GM12873 (cell line): ENCODE measurements around the gene EIF3D.

Experiments used
- CTCF ChIP-seq: IDR thresholded peaks from 2 replicates; pipeline ENCODE4 v1.5.1; 2012; ENCODE audit warnings: low read depth, mild to moderate bottlenecking, moderate library complexity, low read length, control low read depth; ENCODE audit not compliant: insufficient read depth; ENCODE audit errors: missing control alignments

Gene EIF3D

DNA sequence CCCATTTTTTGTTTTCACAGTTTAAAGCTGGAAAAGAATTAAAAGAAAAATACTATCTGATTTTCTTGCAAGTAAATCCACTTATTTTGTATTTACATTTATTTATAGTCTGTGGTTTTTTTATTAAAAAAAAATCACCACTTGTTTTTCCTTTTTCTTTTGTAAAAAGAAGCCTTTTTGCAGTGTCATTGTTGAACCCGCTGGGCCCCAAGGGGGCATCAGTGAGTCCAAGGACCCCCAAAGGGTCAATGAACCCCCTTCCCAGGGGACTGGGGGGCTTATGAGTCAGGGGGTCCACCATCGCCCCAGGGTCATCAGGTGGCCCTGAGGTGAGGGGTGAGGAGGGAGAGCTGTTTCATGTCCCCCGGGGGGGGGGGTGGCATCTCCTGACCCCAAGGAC, 34.0 kb upstream of the EIF3D start:
- TF ChIP-seq CTCF, result no peak

DNA sequence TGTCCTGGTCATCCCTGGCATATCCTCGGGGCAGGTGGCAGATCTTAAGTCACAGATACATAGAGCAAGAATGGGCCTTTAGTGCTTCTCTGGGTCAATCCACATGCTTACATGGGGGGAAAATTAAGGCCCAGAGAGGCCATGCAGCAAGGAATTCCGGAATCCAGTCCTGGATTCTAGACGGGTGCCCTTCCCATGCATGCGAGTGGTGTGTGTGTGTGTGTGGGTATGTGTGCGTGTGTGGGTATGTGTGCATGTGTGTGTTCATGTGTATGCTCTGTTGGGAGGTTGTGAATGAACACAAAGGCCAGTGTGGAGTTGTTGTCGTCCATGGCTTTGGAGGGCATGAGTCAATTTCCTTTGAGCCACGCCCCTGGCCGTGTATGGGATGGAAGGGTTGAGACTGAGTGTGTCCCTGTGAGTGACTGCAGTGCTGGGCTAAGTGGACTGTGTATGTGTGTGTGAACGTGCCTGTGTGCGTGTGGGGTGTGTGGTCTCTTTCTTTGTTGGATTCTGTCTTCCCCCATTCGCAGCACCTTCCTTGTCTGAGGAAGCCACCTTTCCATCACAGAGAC, 33.4 kb upstream of the EIF3D start:
- no peak for TF ChIP-seq CTCF

GRCh38 chr22:36561291-36561811, 32.4 kb upstream of the EIF3D start:
- no peak for TF ChIP-seq CTCF

GRCh38 chr22:36560001-36560400, 31.0 kb upstream of the EIF3D start:
- no peak for TF ChIP-seq CTCF

GRCh38 chr22:36554098-36554497, 25.1 kb upstream of the EIF3D start:
- no peak for TF ChIP-seq CTCF

- TF ChIP-seq CTCF, result no peak
Observed at GRCh38 chr22:36552289-36552688, 23.3 kb upstream of the EIF3D start.

DNA sequence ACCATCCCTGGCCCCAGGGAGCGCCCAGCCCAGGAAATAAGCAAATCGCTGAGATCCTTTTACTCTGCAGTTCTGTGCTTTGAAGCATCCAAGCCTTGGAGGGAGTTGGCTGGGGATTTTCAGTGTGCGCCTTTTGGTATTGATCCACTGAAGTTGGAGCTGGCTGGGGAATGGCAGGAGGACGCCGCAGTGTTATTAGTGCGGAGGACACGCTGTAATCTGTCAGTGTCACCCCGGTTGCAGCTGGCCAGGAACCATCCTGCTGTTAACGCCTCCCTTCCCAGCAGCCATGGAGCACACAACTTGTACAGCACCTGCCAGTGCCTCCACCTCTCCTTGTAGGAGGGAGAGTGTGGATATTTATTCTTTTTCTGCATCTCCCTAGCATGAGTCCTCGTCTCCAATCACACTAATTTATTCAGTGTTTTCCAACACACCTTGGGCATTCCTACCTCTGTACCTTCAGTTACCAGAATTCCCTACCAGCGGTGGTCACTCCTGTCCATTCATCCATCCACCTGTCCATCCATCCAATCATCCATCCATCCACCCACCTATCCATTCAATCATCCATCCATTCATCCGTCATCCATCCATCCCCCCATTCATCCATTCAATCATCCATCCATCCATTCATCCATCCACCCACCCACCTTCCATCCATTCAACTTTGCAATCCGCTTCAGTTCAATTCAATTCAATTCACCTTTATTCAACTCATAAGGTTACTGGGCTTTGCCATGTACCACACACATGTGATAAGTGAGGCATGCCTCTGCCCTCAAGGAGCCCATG, 21.9 kb upstream of the EIF3D start:
- no peak for TF ChIP-seq CTCF
